Bronchial epithelial cell (primary cell): ENCODE results near the gene TMED8. TPM values are rescaled to one million over a fixed set of nuclear protein-coding genes. Genes with fewer than 3 reads are reported as not detected.
"Not testable (repeated sequence)": the region's sequence is repeated elsewhere in the genome, so short reads cannot be mapped to it uniquely, and the experiment has no call there.

Experiments used
- DNase-seq: peaks from one replicate; pipeline ENCODE4 v3.0.0-alpha.2; 2010; ENCODE audit warnings: low read depth
- FAIRE-seq: peaks from 2 replicates; lab custom pipeline; 2011; peaks lifted over from hg19 to GRCh38; lab: Jason Lieb, UNC
- H3K27me3 ChIP-seq: 2 replicates; pipeline ENCODE4 v1.5.1; 2011; ENCODE audit warnings: low read length; ENCODE audit not compliant: control insufficient read depth, insufficient read depth
- H3K36me3 ChIP-seq: 2 replicates; pipeline ENCODE4 v1.5.1; 2011; ENCODE audit warnings: low read length; ENCODE audit not compliant: control insufficient read depth, insufficient read depth
- H3K4me3 ChIP-seq: 2 replicates; pipeline ENCODE4 v1.5.1; 2011; ENCODE audit warnings: mild to moderate bottlenecking, low read depth, low read length, control low read depth
- total RNA-seq: library from RNA; depleted of rRNA; stranded (reverse); fragments of >200 nt; gene quantifications from 2 replicates; pipeline ENCODE4 v1.2.1, GENCODE V29; 2014
- TF ChIP-seq, protein P1 (sequence below): IDR thresholded peaks from 2 replicates; pipeline ENCODE4 v1.5.1; 2011; ENCODE audit warnings: mild to moderate bottlenecking, moderate library complexity, low read length, control low read depth, inconsistent platforms; ENCODE audit not compliant: insufficient read depth, severe bottlenecking

TMED8 gene
- total RNA-seq, 1 donor from 2014 or later, result 6.8 TPM

DNA sequence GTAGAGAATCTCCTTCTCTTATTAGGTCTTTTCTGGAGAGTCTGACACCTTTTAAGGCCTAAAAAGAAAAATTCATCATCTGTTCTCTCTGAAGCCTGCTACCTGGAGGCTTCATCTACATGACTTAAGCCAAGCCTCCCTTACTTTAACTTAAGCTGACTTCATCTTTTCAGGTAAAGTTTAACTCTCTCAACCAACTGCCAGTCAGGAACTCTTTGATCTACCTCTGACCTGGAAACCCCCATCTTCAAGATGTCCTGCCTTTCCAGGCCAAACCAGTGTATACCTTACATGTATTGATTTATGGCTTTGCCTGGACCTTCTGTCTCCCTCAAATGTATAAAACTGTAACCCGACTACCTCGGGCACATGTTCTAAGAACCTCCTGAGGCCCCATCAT is 38.6 kb downstream of the TMED8 start:
- H3K36me3 ChIP-seq, result peaks cover 4% of the 10 kb centered on the region
- TF ChIP-seq, protein P1, sequence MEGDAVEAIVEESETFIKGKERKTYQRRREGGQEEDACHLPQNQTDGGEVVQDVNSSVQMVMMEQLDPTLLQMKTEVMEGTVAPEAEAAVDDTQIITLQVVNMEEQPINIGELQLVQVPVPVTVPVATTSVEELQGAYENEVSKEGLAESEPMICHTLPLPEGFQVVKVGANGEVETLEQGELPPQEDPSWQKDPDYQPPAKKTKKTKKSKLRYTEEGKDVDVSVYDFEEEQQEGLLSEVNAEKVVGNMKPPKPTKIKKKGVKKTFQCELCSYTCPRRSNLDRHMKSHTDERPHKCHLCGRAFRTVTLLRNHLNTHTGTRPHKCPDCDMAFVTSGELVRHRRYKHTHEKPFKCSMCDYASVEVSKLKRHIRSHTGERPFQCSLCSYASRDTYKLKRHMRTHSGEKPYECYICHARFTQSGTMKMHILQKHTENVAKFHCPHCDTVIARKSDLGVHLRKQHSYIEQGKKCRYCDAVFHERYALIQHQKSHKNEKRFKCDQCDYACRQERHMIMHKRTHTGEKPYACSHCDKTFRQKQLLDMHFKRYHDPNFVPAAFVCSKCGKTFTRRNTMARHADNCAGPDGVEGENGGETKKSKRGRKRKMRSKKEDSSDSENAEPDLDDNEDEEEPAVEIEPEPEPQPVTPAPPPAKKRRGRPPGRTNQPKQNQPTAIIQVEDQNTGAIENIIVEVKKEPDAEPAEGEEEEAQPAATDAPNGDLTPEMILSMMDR, result no peak
- FAIRE-seq (no peak), DNase-seq (no peak)
- no peak overlapping the region for H3K4me3 ChIP-seq
- no peaks in the 10 kb centered on the region for H3K27me3 ChIP-seq

DNA sequence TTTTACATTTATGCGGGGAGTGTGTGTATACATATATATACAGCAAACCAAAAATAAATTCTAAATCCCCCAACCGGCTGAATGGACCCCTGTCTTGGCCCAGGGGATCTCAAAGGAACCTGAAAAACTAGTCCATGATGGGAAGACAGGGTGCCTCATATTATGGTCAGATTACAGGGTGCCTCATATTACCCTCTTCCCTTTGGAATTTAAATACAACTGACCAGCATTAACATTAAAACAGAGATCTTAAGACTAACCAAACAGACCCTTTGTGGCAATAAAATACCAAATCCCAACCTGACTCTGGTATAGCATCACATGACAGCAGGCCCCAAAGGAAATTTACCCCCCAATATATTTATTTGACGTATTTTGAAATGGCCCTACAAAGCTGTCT is 39.0 kb downstream of the TMED8 start:
- Histone ChIP-seq H3K27me3 (no peaks in the 10 kb centered on the region), H3K36me3 (peaks cover 4% of the 10 kb centered on the region), H3K4me3 (no peak overlapping the region)
- FAIRE-seq (no peak), DNase-seq (no peak)
- TF ChIP-seq, protein P1, result no peak

DNA sequence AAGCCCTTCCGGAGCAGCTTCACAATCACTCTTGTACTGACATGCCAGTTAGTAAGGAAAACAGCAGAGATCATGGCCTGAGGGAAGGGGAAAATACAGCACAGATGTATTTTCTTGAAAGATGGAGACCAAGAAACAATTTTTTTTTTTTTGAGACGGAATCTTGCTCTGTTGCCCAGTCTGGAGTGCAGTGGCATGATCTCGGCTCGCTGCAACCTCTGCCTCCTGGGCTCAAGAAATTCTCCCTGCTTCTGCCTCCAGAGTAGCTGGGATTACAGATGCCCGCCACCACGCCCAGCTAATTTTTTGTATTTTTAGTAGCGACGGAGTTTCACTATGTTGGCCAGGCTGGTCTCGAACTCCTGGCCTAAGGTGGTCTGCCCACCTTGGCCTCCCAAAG is 39.6 kb downstream of the TMED8 start:
- H3K36me3 ChIP-seq, H3K4me3 ChIP-seq, H3K27me3 ChIP-seq, DNase-seq, FAIRE-seq: not testable (repeated sequence)

DNA sequence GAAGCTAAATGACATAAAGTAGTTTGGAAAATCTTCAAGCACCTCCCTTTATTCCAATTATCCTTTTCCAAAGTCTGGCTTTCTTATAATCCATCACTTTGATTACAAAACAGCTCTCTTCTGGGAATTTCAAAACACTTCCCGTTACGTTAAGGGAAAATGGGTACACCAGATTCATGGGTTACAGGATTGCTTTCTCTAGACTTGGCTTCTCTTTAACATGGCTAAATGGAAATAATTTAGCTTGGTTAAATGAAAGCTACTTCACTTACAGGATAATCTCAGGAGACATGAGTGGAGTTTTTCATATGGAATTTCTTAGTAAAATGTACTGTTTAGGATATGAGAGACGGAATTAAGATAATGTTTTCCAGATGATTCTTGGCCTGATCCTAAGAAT is 41.3 kb downstream of the TMED8 start:
- Histone ChIP-seq H3K36me3 (no peaks in the 10 kb centered on the region), H3K4me3 (no peak overlapping the region), H3K27me3 (no peaks in the 10 kb centered on the region)
- DNase-seq, result no peak
- TF ChIP-seq, protein P1, result no peak
- no peak for FAIRE-seq

DNA sequence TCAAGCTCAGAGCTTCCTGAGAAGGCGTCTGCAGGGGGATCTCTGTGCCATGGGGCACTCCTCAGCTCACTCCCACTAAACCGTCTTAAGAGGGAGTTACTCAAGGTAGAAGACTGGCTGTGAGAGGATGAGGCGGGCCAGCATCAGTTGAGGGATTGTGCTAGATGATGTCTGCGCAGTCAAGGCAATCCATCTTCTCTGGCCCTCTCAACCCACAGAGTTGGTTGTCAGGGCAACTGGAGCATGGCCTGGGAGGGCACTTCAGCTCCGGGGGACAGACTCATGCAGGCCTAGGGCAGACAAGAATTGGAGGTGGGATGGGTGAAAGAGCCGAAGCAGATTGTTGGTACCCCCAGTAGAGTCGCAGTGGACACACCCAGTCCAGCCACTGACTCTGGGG is 47.0 kb downstream of the TMED8 start:
- TF ChIP-seq, protein P1, result no peak

DNA sequence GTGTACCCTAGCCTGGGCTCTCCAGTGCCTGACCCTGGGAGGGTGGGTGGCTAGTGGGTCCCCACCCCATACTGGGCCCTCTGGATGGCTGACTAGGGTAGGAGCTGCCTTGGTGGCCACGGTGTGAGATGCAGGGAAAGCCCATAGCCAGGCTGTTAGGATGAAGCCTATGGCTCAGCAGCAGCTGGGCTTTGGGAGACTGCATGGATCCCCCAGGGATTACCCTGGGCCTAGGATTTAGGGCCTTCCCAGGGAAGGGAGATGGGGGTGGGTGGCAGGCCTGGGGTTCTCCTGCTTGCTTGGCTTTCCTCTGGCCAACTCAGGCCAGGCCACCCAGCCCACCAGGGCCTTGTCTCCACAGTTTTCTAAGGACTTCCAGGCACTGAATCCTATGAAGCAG is 49.8 kb downstream of the TMED8 start:
- DNase-seq (no peak), FAIRE-seq (no peak)
- TF ChIP-seq, protein P1, result no peak
- Histone ChIP-seq H3K27me3 (no peaks in the 10 kb centered on the region), H3K36me3 (no peaks in the 10 kb centered on the region), H3K4me3 (no peak overlapping the region)

More for the DNA sequence above, 47.0 kb downstream of the TMED8 start:
- DNase-seq (no peak), FAIRE-seq (no peak)
- Histone ChIP-seq H3K36me3 (no peaks in the 10 kb centered on the region), H3K27me3 (no peaks in the 10 kb centered on the region), H3K4me3 (no peak overlapping the region)
